Chondrocyte (in vitro differentiated cells): Measurements from ENCODE around the gene NRP1. TPM values are rescaled to one million over a fixed set of nuclear protein-coding genes. Genes with fewer than 3 reads are reported as not detected.
A peak's percentile ranks its signal among the peaks of the same experiment; 100 is the strongest.

Experiments
- DNase-seq: peaks from one replicate; pipeline ENCODE4 v3.0.0; 2021; ENCODE audit warnings: mixed read lengths, low spot score
- H3K27ac Mint-ChIP-seq: one replicate; pipeline ENCODE4 v1.8.0; 2021; ENCODE audit warnings: mild to moderate bottlenecking, moderate library complexity, mixed read lengths; ENCODE audit not compliant: unreplicated experiment
- H3K27me3 Mint-ChIP-seq: 2 replicates; pipeline ENCODE4 v1.8.0; 2021; ENCODE audit warnings: low read depth, mixed read lengths
- H3K36me3 Mint-ChIP-seq: 2 replicates; pipeline ENCODE4 v1.8.0; 2021; ENCODE audit warnings: low read depth, mixed read lengths
- H3K4me1 Mint-ChIP-seq: 2 replicates; pipeline ENCODE4 v1.8.0; 2021; ENCODE audit warnings: low read depth, mild to moderate bottlenecking, mixed read lengths
- H3K4me3 Mint-ChIP-seq: one replicate; pipeline ENCODE4 v1.8.0; 2021; ENCODE audit warnings: mild to moderate bottlenecking, moderate library complexity, mixed read lengths; ENCODE audit not compliant: unreplicated experiment
- H3K9me3 Mint-ChIP-seq: 2 replicates; pipeline ENCODE4 v1.8.0; 2021; ENCODE audit warnings: low read depth, mixed read lengths
- total RNA-seq: library from RNA; stranded (reverse); gene quantifications from 3 replicates; pipeline ENCODE4 v1.2.1, GENCODE V29; 2021
- TF ChIP-seq, protein P1 (sequence below): fragments of 200-600 bp; sonication (generic); IDR thresholded peaks from 2 replicates; pipeline ENCODE4 v1.5.0; 2021; ENCODE audit warnings: antibody characterized with exemption, mild to moderate bottlenecking, moderate library complexity

The NRP1 gene
- total RNA-seq, 1 donor from 2014 or later = 122 TPM

DNA sequence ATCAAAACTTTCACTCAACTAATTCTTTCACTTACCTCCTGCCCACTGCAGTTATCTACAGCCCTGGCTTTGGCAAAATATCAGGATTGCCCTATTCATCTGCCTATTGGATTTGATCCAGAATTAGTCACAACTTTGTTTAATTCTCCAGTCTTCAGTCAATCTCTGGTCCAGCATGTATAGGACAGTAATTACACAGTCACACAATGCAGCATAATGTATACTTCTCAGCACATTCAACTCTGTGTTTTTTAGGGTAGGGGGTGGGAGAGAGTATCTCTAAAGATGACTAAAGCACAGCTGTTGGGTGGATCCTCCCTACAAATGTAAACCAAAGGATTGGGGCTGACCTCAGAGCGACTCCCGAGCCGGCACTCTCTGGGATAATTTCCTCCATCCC is 17.7 kb upstream of the NRP1 start:
- Mint-ChIP-seq H3K4me3 (no peak overlapping the region), H3K36me3 (no peaks in the 10 kb centered on the region), H3K4me1 (peaks cover 13% of the 10 kb centered on the region), H3K27ac (no peak overlapping the region), H3K27me3 (no peaks in the 10 kb centered on the region), H3K9me3 (no peaks in the 10 kb centered on the region)
- no peak for DNase-seq
- TF ChIP-seq, protein P1, sequence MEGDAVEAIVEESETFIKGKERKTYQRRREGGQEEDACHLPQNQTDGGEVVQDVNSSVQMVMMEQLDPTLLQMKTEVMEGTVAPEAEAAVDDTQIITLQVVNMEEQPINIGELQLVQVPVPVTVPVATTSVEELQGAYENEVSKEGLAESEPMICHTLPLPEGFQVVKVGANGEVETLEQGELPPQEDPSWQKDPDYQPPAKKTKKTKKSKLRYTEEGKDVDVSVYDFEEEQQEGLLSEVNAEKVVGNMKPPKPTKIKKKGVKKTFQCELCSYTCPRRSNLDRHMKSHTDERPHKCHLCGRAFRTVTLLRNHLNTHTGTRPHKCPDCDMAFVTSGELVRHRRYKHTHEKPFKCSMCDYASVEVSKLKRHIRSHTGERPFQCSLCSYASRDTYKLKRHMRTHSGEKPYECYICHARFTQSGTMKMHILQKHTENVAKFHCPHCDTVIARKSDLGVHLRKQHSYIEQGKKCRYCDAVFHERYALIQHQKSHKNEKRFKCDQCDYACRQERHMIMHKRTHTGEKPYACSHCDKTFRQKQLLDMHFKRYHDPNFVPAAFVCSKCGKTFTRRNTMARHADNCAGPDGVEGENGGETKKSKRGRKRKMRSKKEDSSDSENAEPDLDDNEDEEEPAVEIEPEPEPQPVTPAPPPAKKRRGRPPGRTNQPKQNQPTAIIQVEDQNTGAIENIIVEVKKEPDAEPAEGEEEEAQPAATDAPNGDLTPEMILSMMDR = no peak

DNA sequence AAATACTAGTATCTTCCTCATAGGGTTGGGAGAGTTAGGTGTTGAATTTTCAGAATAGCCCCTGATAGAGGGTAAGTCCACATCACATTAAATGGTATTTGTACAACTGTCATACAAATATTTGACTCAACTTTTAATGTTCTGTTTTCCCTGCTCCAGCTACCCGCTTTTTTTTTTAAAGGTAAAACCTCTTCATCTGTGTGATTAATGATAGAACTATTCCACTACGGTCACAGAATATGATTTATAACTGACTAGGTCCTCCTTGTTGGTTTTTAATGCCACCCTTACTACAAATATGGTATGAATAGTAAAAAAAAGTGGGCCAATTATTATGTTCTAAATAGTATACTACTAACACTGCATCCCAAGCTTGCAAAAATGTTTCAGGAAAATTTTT is 15.6 kb upstream of the NRP1 start:
- H3K9me3 Mint-ChIP-seq = peaks cover under 1% of the 10 kb centered on the region
- no peak overlapping the region for H3K27ac Mint-ChIP-seq
- no peaks in the 10 kb centered on the region for H3K27me3 Mint-ChIP-seq
- no peak for DNase-seq
- TF ChIP-seq, protein P1 = no peak
- H3K4me1 Mint-ChIP-seq = peaks cover 18% of the 10 kb centered on the region
- no peaks in the 10 kb centered on the region for H3K36me3 Mint-ChIP-seq
- no peak overlapping the region for H3K4me3 Mint-ChIP-seq

DNA sequence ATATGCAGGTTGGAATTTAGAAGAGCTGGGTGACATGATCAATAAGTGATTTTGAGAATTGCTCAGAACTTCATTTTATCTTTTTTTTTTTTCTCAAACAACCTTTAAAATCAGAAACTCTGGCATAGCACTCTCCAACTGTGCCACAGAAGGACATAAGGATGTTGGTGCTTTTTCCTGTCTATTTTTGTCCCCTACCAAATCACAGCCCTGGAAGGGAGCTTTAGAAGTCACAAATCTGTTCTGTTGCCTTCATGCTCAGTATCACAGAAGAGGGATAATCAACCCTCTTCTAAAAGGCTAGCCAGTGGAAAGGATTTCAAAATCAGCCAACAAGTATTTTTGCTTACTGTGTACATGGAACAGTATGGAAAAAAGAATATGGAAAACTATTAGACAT is 14.8 kb upstream of the NRP1 start:
- H3K4me3 Mint-ChIP-seq = no peak overlapping the region
- no peak for DNase-seq
- peaks cover 18% of the 10 kb centered on the region for H3K4me1 Mint-ChIP-seq
- TF ChIP-seq, protein P1 = no peak
- H3K9me3 Mint-ChIP-seq = peaks cover 7% of the 10 kb centered on the region
- no peak overlapping the region for H3K27ac Mint-ChIP-seq
- H3K36me3 Mint-ChIP-seq = peaks cover 1% of the 10 kb centered on the region
- H3K27me3 Mint-ChIP-seq = no peaks in the 10 kb centered on the region

DNA sequence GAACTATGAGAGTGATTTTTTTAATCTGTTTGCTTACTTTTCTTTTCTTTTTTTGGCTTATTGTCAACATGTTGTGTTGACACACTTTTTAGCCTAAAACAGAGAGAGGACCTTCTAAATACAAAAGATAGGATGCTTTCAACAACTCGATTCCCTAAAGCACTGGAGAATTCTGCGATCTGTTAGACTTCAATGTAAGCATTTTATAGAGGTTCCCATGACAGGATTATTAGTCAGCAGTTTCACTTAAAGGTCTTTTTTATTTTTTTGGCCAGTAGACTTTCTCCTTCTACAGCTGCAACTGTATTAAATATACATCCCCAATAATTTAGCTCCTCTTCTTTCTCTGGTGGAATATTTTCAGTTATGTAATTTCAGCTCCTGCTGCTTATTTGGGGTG is 12.7 kb upstream of the NRP1 start:
- H3K4me1 Mint-ChIP-seq = peaks cover 24% of the 10 kb centered on the region
- peak overlapping the region; percentile 83 for H3K27ac Mint-ChIP-seq
- no peak for DNase-seq
- no peaks in the 10 kb centered on the region for H3K27me3 Mint-ChIP-seq
- TF ChIP-seq, protein P1 = no peak
- H3K4me3 Mint-ChIP-seq = no peak overlapping the region
- peaks cover 7% of the 10 kb centered on the region for H3K9me3 Mint-ChIP-seq
- H3K36me3 Mint-ChIP-seq = peaks cover 1% of the 10 kb centered on the region

DNA sequence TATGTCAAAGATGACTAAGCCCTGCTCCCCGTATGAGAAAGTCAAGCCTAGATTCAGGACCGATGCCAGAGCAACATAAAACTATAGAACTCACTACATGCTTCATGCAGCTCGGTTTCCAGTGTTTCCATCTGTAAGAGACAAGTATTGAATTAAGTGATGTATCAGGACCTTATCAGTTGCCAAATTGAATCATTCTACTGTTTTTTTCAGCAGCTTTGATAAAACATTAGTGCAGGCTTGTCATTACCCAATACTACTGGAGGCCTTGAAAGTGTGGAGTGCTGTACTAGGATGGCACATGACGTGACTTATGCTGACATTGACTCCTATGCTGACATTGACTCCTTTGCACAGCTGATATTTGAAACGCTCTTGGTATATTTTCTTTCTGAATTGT is 10.8 kb upstream of the NRP1 start:
- peaks cover 1% of the 10 kb centered on the region for H3K36me3 Mint-ChIP-seq
- peaks cover 40% of the 10 kb centered on the region for H3K4me1 Mint-ChIP-seq
- no peak for DNase-seq
- H3K27me3 Mint-ChIP-seq = no peaks in the 10 kb centered on the region
- TF ChIP-seq, protein P1 = no peak
- no peak overlapping the region for H3K27ac Mint-ChIP-seq
- no peak overlapping the region for H3K4me3 Mint-ChIP-seq
- peaks cover 7% of the 10 kb centered on the region for H3K9me3 Mint-ChIP-seq
